SIG-M5 (cell line): Measurements from ENCODE around the gene HLX.
A peak's percentile ranks its signal among the peaks of the same experiment; 100 is the strongest.

Experiments used
- DNase-seq: peaks from one replicate; lab custom pipeline; 2025; lab: John Stamatoyannopoulos, UW

The HLX gene, protein sequence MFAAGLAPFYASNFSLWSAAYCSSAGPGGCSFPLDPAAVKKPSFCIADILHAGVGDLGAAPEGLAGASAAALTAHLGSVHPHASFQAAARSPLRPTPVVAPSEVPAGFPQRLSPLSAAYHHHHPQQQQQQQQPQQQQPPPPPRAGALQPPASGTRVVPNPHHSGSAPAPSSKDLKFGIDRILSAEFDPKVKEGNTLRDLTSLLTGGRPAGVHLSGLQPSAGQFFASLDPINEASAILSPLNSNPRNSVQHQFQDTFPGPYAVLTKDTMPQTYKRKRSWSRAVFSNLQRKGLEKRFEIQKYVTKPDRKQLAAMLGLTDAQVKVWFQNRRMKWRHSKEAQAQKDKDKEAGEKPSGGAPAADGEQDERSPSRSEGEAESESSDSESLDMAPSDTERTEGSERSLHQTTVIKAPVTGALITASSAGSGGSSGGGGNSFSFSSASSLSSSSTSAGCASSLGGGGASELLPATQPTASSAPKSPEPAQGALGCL

DNA sequence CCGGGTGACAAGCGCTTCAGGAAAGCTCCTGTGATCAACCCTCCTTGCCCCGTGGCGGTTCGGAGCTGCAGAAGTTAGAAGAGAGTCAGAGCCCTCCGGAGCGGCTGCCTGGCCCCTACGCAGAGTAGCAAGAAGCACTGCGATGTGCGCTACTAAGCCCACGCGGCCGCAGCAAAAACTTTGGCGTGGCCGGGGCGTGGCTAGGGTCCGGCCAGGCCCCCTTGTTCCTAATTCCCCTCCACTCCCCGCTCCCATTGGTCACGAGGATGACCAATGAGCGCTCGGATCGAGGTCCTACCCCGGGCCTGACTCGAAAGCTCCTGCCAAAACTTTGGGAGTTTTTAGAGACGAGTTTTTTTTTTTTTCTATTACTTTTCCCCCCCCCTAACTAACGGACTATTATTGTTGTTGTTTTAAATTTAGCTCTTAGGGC lies at the start of gene HLX:
Gene HLX, plus strand, starts transcription at position 368 of the 433 bp plus-strand sequence. CDS start 415 bp downstream, outside the sequence.
- DNase-seq: peak; percentile 87

DNA sequence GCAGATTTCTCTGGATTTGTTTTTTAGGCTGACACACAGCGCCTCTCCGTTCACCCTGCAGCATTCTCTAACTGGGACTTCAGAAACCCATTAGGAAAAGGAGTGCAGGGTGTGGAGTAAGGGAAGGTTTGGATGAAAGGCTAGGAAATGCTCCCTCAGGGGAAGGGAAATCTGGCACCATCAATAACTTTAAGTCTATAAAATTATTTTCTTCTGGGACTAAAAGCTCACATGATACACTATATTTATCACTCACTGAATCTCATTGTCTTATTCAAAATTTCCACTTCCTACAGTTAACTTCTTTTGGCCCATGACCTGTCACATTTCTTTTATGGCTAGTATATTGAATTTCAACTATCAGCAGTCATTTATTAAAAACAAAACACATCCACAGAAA lies 45.8 kb upstream of the HLX start:
- DNase-seq: no peak

DNA sequence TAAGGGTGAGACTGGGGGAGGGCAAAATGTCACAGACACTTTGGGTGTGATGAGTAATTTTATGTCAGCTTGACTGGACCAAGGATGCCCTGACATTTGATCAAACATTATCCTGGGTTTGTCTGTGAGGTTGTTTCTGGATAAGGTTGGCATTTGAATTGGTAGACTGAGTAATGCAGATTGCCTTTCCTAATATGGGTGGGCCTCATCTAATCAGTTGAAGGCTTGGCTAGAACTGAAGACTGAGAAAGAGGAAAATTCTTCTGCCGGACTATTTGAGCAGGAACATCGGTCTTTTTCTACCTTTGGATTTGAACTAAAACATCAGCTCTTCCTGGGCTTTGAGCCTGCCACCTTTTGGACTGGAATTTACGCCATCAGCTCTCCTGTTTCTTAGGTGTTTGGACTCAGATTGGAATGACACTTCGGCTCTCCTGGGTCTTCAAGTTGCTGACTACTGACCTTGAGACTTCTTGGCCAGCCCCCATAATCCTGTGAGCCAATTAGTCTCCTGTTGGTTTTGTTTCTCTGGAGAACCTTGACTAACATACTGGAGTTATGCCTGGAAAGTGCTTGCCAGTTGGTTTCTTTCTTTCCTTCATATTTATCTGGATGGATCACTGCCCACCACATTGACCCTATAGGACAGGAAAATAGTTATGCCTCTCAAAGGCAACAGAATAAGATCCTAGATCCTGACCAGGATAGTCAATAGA lies 44.9 kb upstream of the HLX start:
- DNase-seq: no peak

DNA sequence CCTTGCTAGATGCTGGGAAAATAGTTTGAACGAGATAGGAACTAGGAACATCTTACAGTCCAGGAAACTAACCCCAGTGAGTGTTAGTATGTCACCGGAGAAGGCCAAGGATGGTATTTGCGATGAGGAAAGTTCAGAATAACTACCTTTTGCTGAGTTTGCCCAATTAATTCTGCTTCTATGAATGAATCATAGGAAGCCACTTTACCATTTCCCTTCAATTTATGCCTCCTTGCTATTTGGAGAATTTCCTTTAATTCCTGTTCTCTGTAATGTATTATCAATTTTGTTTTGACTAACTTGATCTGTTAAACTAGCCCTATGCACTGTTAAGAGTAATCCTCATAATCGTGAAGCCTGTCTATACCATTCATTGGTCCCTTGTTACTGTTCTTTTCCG lies 40.7 kb upstream of the HLX start:
- no peak for DNase-seq

DNA sequence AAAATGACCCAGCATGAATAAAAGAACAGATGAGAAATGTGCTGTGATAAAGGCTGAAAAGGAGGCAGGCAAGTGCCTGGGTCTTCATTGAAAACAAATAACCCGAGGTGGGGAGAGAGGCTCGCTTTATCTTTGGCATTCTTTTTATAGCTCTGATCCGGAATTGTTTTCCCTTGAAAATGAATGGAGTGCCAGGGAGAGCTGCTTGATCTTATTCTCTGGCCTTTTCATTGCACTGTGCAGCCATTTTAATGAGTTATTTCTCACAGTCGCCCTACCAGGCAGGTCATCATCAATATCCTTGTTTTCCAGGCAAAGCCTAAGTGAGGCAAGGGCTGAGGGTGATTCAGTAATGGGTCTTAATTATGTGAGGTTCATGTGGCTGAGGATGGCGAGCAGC lies 39.8 kb upstream of the HLX start:
- no peak for DNase-seq

DNA sequence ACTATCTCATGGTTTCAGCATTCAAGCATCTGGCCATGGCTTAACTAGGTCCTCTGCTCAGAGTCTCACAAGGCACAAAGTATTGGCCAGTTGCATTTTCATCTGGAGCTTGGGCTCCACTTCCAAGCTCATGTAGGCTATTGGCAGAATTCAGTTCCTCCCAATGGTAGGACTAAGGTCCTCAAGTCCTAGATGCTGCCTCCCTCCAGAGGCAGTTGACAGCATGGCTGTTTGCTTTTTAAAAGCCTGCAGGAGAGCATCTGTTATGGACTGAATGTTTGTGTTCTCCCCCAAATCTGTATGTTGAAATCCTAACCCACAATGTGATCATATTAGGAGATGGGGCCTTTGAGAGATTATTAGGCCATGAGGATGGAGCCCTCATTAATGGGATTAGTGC lies 38.0 kb upstream of the HLX start:
- no peak for DNase-seq

DNA sequence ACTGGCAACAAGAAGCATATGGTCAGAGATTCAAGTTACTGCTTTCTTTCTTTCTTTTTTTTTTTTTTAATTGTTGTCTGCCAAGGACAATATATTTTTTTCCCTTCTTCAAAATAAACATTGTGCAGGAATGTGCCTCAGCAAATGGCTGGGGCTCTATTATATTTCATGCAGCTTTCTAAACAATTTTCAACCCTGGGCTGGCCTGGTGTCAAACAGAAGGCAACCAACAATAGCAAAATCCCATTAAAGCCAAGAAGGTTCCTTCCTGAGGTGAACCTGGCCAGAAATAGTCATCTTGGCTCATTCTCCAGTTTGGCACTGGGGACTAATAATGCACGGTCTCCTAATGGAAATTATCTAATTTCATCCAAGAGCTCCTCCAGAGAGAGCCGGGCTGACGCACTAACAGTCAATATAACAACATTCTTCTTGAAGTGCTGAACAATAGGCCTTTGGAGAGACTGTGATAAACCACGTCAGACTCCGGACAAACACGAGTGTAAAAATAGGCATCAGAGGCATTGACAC lies 35.7 kb upstream of the HLX start:
- DNase-seq: no peak

DNA sequence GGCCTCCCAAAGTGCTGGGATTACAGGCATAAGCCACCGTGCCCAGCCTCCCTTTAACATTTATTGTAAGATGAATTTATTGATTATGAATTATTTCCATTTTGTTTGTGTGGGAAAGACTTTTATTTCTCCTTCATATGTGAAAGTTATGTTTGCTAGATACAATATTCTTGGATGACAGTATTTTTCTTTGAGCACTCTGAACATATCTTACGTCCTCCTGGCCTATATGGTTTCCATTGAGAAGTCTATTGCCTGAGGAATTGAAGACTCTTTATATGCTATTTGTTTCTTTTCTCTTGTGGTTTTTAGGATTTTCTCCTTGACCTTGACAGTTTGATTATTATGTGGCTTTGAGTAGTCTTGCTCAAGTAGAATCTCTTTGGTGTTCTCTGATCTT lies 26.8 kb upstream of the HLX start:
- DNase-seq: no peak

DNA sequence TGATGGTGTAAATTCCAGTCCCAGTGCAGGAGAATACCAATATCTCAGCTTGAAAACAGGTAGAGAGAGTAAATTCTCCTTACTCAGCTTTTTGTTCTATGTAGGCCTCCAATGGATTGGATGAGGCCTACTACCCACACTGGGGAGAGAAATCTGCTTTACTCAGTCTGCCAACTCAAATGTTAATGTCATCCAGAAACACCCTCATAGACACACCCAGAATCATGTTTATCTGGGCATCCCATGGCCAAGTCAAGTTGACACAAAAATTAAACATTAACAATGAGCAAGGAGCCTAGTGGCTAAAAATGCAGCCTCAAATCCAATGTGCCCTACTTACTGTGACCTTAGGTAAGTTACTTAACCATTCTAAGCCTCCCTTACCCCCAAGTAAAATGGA lies 6.9 kb upstream of the HLX start:
- DNase-seq: no peak

DNA sequence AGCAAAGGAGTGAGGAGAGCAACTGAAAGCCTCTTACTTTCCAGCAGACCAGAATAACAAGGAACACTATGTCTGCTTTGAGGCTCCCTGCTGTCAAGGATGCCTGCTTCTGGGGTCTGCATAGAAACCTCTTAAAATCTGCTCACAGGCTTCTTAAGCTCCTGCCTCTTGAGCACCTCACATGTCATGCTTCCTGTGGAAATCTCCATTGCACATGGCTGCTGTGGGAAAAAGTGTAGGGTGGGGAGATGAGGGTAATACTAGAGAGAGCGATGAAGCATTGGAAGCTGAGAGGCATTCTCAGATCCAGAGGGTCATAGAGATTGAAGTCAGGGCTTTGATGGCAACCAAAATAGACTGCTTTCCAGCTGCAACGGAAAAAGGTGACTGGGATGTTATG lies 6.2 kb upstream of the HLX start:
- DNase-seq: no peak

DNA sequence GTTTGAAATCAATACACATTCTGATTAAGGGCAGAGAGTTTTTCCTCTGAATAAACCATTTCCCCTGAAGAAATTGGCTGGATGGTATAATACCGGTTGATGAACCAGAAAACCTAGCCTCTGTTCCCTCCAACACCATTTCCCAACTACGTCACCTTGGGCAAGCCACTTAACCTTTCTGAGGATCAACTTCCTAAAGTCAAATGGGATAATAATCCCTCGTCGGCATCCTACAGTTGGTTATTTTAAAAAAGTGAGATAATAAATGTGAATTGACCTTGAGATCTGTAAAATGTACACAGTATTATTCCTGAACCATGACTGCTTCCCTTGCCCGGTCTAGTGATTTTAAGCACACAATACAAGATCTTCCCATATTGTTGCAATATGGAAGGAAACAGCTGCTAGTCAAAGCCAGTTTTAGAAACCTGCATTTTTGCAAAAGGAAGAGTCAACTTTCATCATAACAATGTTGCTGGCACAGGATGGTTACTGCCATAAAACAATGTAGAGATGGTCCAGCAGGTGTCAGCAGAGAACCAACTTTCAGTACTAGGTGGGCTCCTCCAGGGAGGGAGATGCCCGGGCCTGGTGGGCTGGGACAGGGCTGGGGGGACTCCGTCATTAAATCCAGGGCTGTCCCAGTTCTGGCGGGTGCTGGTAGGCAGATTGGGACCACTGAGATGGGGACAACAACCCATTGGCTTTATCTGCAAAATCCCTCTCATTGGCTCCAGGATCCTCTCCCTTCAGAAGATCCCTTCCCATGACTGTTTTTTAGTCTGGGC lies 5.2 kb upstream of the HLX start:
- DNase-seq: no peak

DNA sequence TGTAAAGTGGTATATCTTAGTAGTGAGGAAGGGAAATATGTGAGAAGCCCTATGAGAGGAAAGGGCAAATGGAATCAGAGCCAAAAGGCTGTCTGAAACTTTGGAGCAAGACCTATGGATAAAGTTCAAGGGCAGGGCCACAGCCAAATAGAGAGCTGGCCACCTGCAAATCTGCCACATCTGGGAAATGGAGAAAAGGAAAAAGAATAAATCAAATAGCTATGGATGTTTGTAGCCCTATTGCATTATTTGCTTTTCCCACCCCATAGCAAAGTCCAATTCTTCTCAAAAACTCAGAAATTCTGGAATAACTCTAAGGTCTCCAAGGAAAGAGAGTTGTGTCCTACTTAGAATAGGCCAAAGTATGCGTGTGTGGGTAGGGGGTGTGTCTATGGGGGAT lies 4.0 kb upstream of the HLX start:
- DNase-seq: no peak

DNA sequence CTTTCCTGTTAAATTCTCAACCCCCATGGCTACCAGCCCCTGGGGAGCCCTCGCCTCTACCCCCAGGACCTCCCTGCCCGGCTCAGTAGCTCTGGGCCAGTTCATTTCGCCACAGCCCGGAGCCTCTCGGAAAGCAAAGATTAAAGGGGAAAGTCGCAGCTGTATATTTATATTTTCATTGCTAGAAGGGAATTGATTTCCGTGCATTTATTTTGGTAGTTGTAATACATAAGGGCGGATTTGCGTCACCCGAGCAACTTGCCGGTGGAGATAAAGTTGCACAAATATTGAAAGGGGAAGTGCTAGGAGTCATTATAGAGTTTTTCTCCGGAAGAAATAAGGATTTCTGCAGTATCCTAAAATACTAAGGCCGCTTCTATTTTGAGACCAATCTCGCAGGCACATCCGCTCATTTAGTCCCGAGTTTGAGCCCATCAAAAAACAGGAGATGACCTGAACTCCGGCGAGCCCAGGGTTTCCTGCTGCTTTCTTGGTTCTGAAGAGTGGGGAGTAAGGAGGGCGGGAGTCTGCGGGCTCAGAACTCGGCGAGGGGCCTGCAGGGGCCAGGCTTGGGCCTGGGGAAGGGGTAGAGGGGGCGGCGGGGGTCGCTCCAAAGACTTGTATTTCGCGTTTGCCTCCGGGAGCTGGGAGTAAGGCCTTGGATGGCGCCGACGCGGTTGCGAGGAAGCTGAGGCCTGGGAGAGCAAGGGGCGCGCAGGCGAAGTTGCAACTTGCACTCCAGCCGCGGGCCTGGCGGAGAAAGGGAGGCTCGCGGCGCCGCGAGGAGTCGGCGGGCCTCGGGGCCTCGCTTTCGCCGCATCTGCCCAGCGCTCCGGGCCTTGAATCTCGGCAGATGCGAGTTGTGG lies 2.5 kb upstream of the HLX start:
- DNase-seq: peak; percentile 90

DNA sequence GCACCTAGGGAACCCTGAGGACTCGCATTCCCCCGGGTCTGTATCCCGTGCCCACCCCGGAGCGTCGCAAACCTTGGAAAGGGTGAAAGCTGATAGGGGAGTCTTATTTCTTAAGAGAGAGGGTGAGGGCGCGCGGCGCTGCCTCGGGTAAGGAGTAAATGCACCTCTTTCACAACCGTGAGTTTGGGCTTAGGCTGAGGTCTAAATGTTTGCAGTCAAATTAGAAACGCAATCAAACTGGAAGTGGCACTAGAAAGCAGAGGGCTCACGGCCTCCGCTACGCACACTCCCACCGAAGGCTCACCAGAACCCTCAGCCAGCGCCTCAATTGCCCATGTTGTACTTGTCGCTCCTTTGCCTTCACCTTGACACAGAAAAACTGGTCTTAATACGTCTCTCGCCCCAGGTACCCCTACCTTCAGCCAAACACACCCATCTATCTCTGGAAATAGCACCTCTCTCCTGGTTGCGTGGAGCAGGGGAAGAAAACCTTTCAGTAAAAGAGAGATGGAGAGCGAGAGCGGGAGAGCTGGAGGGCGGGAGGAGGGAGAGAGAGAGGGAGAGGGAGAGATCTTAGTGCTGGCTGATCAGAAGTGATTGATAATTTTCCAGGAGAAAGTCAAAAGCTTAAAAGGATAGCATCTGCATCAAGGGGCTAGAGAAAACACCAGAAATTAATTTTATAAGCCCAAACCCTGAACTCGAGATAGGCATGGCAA lies 1.7 kb upstream of the HLX start:
- peak; percentile 29 for DNase-seq

DNA sequence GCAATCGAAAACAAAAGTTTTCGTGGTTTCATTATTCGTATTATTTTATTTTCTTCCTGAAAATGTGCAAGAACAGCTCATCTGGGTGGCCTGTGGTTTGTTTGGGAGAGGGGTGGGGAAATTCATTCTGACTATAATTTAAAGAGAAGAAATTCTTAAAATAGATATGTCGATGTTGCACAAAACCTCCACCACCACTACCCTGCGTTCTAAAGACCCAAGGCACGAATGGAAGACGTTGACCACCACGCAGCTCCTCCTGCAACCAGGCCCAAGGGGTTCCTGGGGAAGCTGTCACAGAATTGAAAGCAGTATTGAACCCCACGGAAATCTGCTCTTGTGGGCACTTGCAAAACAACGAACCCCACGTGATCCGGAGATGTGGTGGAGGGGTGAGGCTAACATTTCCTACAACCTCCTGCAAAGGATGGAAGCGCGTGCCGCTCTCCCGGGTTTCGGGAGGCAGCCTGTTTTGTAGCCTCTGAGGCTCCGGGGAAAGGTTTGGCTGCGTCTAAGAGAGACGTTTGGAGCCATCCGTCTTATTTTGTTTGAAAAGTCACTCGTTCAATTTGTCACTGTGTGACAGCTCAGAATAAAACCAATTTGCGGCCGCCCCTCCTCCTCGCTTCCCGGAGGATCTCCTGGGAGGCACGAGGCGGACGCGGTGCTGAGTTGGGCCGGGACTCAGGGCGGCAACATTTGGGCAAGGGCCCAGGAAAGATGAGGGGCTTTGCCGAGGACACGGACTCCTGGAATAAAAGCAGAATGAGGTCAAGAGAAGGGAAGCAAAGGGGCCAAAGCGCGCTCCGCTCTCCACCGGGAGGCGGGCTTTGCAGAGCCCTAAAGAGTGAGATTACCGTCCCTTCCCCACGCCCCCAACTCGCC lies 810 bp upstream of the HLX start:
- peak; percentile 92 for DNase-seq

DNA sequence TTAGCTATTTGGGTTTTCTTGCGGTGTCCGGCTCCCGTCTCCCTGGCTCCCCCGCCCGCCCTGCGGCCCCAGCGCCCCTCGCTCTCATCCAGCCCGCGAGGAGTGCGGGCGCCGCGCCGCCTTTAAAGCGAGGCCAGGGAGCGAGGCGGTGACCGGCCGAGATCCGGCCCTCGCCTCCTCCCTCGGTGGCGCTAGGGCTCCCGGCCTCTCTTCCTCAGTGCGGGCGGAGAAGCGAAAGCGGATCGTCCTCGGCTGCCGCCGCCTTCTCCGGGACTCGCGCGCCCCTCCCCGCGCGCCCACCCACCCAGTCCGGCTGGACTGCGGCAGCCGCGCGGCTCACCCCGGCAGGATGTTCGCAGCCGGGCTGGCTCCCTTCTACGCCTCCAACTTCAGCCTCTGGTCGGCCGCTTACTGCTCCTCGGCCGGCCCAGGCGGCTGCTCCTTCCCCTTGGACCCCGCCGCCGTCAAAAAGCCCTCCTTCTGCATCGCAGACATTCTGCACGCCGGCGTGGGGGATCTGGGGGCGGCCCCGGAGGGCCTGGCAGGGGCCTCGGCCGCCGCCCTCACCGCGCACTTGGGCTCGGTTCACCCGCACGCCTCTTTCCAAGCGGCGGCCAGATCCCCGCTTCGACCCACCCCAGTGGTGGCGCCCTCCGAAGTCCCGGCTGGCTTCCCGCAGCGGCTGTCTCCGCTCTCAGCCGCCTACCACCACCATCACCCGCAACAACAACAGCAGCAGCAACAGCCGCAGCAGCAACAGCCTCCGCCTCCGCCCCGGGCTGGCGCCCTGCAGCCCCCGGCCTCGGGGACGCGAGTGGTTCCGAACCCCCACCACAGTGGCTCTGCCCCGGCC lies 492 bp downstream of the HLX start:
- no peak for DNase-seq

DNA sequence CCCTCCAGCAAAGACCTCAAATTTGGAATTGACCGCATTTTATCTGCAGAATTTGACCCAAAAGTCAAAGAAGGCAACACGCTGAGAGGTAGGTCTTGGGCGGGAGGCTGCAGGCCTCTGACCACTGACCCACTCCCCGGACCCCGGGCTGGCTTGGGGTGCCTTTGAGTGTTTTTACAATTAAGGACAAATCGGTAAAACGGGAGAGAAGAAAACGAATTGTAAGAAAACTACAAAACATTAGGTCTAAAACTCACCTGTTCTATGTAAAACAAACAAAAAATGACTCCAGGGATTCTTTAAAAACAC lies 1.1 kb downstream of the HLX start:
- no peak for DNase-seq

DNA sequence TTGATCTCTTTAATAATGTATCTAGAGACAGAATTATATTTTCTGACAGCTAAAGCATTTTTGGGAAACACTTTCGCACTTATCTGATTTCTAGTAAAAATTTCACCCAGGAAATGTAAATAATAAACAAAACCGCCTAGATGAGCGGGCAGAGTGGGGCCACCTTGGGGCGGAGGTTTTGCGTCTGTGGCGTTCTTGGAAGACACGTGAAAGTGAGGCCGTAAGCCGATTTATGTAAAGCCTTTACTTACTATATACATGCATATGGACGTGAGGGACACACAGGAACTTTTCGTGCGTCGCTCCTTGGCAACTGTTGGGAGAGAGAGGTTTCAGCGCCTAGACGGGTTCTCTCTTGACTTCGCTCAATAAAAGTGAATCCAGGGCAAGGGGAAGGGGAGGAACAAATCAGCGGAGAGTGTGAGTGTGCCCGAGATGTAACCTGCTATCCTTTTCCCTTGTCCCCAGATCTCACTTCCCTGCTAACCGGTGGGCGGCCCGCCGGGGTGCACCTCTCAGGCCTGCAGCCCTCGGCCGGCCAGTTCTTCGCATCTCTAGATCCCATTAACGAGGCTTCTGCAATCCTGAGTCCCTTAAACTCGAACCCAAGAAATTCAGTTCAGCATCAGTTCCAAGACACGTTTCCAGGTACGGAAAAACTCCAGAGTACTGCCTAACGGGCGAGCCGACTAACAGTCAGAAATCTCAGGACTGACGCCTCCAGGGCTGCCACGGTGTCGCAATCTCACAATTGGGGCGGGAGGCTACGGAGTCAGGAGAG lies 1.7 kb downstream of the HLX start:
- peak; percentile 68 for DNase-seq
